CD14-positive monocyte (primary cell): ENCODE measurements around the gene DOK6. TPM values are rescaled to one million over a fixed set of nuclear protein-coding genes. Genes with fewer than 3 reads are reported as not detected.

Experiments
- DNase-seq, 3 donors: peaks; one replicate each; pipeline ENCODE4 v3.0.0-alpha.2; 2011 to 2022
- H2AFZ ChIP-seq: 2 replicates; pipeline ENCODE4 v1.6.0; 2012; ENCODE audit warnings: mild to moderate bottlenecking, low read depth, low read length, inconsistent platforms; ENCODE audit not compliant: insufficient read depth, poor library complexity, severe bottlenecking
- H3K27ac ChIP-seq, 2 donors: 1 replicate in 1 of 2; 2 replicates in 1 of 2; pipeline ENCODE4 v1.5.1; 2012 to 2013; ENCODE audit warnings: low read length in 2 of 2, control low read depth in 1 of 2, inconsistent platforms in 1 of 2, low read depth in 1 of 2, mild to moderate bottlenecking in 1 of 2
- H3K27me3 ChIP-seq, 2 donors: one replicate each; pipeline versions ENCODE4 v1.6.0 to v1.6.1; 2011 to 2013; ENCODE audit warnings: low read length in 2 of 2; ENCODE audit not compliant: control insufficient read depth in 2 of 2, insufficient read depth in 2 of 2
- H3K36me3 ChIP-seq, 2 donors: replicated peaks in 1 of 2; 1 replicate in 1 of 2; 2 replicates in 1 of 2; pipeline versions ENCODE4 v1.5.1 to v1.6.1; 2012 to 2013; ENCODE audit warnings: low read length in 2 of 2, control low read depth in 1 of 2, inconsistent platforms in 1 of 2, mild to moderate bottlenecking in 1 of 2; ENCODE audit not compliant: insufficient read depth in 2 of 2, control insufficient read depth in 1 of 2
- H3K4me1 ChIP-seq, 2 donors: 1 replicate in 1 of 2; 2 replicates in 1 of 2; pipeline versions ENCODE4 v1.5.1 to v1.6.1; 2012 to 2013; ENCODE audit warnings: low read length in 2 of 2, control low read depth in 1 of 2, inconsistent platforms in 1 of 2, mild to moderate bottlenecking in 1 of 2, moderate library complexity in 1 of 2; ENCODE audit not compliant: insufficient read depth in 2 of 2, control insufficient read depth in 1 of 2
- H3K4me2 ChIP-seq: replicated peaks from 2 replicates; pipeline ENCODE3; 2012; ENCODE audit warnings: low read length, moderate library complexity, mild to moderate bottlenecking; ENCODE audit not compliant: poor library complexity, severe bottlenecking; ENCODE audit errors: extremely low read depth
- H3K4me3 ChIP-seq, 3 experiments: fragments of 200-600 bp in 1 of 3; sonication (generic) in 1 of 3; replicated peaks in 1 of 3; 1 replicate in 2 of 3; 2 replicates in 1 of 3; pipeline ENCODE4 v1.5.1; 2011 to 2013; ENCODE audit warnings: low read length in 3 of 3, mild to moderate bottlenecking in 3 of 3, control low read depth in 2 of 3, low read depth in 2 of 3, inconsistent platforms in 1 of 3, moderate library complexity in 1 of 3
- H3K79me2 ChIP-seq: 2 replicates; pipeline ENCODE4 v1.6.0; 2012; ENCODE audit warnings: mild to moderate bottlenecking, control low read depth, inconsistent platforms, low read length, moderate library complexity; ENCODE audit not compliant: insufficient read depth
- H3K9ac ChIP-seq: 2 replicates; pipeline ENCODE4 v1.6.0; 2017; ENCODE audit warnings: low read length, mild to moderate bottlenecking; ENCODE audit not compliant: insufficient read depth, poor library complexity, severe bottlenecking
- H3K9me3 ChIP-seq, 2 donors: replicated peaks in 1 of 2; 1 replicate in 1 of 2; 2 replicates in 1 of 2; pipeline versions ENCODE4 v1.5.1 to v1.6.1; 2012 to 2013; ENCODE audit warnings: low read length in 2 of 2, control low read depth in 1 of 2; ENCODE audit not compliant: control insufficient read depth in 1 of 2, insufficient read depth in 1 of 2
- H4K20me1 ChIP-seq: 2 replicates; pipeline ENCODE4 v1.6.0; 2012; ENCODE audit warnings: mild to moderate bottlenecking, low read length, control low read depth, moderate library complexity; ENCODE audit not compliant: insufficient read depth
- H3K27ac Mint-ChIP-seq, 7 donors: one replicate each; pipeline ENCODE4 v1.8.0; 2020; ENCODE audit warnings: mild to moderate bottlenecking in 7 of 7, mixed read lengths in 7 of 7, moderate library complexity in 6 of 7, inconsistent platforms in 2 of 7
- H3K27me3 Mint-ChIP-seq, 3 donors: one replicate each; pipeline ENCODE4 v1.8.0; 2021 to 2022; ENCODE audit warnings: low read depth in 3 of 3, mild to moderate bottlenecking in 3 of 3, mixed read lengths in 3 of 3, moderate library complexity in 3 of 3, inconsistent platforms in 1 of 3
- H3K36me3 Mint-ChIP-seq, 2 donors: one replicate each; pipeline ENCODE4 v1.8.0; 2020; ENCODE audit warnings: mixed read lengths in 2 of 2, inconsistent platforms in 1 of 2, mild to moderate bottlenecking in 1 of 2
- H3K4me1 Mint-ChIP-seq: one replicate; pipeline ENCODE4 v1.8.0; 2020; ENCODE audit warnings: mild to moderate bottlenecking, mixed read lengths
- H3K4me3 Mint-ChIP-seq, 2 donors: one replicate each; pipeline ENCODE4 v1.8.0; 2020; ENCODE audit warnings: mild to moderate bottlenecking in 2 of 2, mixed read lengths in 2 of 2, moderate library complexity in 1 of 2
- H3K9me3 Mint-ChIP-seq, 7 donors: one replicate each; pipeline ENCODE4 v1.8.0; 2020 to 2022; ENCODE audit warnings: mixed read lengths in 7 of 7, mild to moderate bottlenecking in 6 of 7, moderate library complexity in 6 of 7, inconsistent platforms in 2 of 7
- WGBS: methylation state at CpG from one replicate; pipeline ENCODE4 v1.1.5; 2013; ENCODE audit warnings: missing lambda C conversion rate; ENCODE audit not compliant: insufficient coverage; 5-methylcytosine and 5-hydroxymethylcytosine counted together
- intact Hi-C, 2 donors: fragments of 100-400 bp; cut with micrococcal nuclease; formaldehyde crosslinking; loops; one replicate each; pipeline versions ENCODE4 v1.15.0 to v1.15.1; 2023
- polyA plus RNA-seq, 3 donors: library from polyadenylated mRNA; depleted of rRNA in 1 of 3; unstranded in 2 of 3; stranded (reverse) in 1 of 3; fragments of 300-500 nt in 2 of 3; fragments of >200 nt in 1 of 3; fragmentation: Illumina TruSeq in 2 of 3; gene quantifications; 1 replicate in 2 of 3; 2 replicates in 1 of 3; pipeline ENCODE4 v1.2.3, GENCODE V29; 2012 to 2021
- TF ChIP-seq, protein P1 (sequence below): fragments of 200-600 bp; IDR thresholded peaks from one replicate; pipeline ENCODE4 v1.8.0; 2022; ENCODE audit warnings: antibody characterized with exemption, mild to moderate bottlenecking

DOK6 gene
- polyA plus RNA-seq, 3 donors = not detected

DNA sequence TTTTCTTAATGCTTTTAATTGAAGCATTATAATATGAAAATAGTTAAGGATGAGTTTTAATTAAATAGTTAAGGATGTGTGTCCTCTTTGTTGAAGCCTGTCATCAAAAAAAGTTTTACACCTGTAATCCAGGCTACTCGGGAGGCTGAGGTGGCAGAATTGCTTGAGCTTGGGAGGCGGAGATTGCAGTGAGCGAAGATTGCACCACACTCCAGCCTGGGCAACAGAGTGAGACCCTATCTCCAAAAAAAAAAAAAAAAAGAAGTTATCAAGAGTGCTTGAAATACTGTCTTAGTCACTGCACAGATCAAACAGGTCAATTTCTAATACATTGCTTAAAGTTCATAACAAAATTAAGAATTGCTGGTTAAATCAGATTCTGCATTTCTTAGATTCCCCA, 353.4 kb downstream of the DOK6 start:
- no peak overlapping the region for H2AFZ ChIP-seq
- intact Hi-C loops = no loop called here
- no peak overlapping the region for H3K27ac Mint-ChIP-seq
- DNase-seq = no peak
- peaks cover 5 to 6% of the 10 kb centered on the region in 2 donors for H3K9me3 ChIP-seq
- H3K4me3 Mint-ChIP-seq = no peak overlapping the region
- no peaks in the 10 kb centered on the region for H4K20me1 ChIP-seq
- H3K4me2 ChIP-seq = no peak overlapping the region
- H3K27me3 Mint-ChIP-seq = peaks cover 1 to 2% (median 2%) of the 10 kb centered on the region in 3 donors
- no peaks in the 10 kb centered on the region for H3K4me1 Mint-ChIP-seq
- H3K27me3 ChIP-seq = no peaks in the 10 kb centered on the region
- no peaks in the 10 kb centered on the region for H3K79me2 ChIP-seq
- H3K36me3 Mint-ChIP-seq = no peaks in the 10 kb centered on the region
- no peaks in the 10 kb centered on the region for H3K36me3 ChIP-seq
- TF ChIP-seq, protein P1, sequence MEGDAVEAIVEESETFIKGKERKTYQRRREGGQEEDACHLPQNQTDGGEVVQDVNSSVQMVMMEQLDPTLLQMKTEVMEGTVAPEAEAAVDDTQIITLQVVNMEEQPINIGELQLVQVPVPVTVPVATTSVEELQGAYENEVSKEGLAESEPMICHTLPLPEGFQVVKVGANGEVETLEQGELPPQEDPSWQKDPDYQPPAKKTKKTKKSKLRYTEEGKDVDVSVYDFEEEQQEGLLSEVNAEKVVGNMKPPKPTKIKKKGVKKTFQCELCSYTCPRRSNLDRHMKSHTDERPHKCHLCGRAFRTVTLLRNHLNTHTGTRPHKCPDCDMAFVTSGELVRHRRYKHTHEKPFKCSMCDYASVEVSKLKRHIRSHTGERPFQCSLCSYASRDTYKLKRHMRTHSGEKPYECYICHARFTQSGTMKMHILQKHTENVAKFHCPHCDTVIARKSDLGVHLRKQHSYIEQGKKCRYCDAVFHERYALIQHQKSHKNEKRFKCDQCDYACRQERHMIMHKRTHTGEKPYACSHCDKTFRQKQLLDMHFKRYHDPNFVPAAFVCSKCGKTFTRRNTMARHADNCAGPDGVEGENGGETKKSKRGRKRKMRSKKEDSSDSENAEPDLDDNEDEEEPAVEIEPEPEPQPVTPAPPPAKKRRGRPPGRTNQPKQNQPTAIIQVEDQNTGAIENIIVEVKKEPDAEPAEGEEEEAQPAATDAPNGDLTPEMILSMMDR = no peak
- no peak overlapping the region for H3K9ac ChIP-seq
- H3K9me3 Mint-ChIP-seq = peaks cover 0 to 7% (median 3%) of the 10 kb centered on the region in 7 donors
- H3K4me1 ChIP-seq = no peaks in the 10 kb centered on the region
- H3K27ac ChIP-seq = no peak overlapping the region
- WGBS = 100% methylated on average over 1 of the region's 3 CpGs
- no peak overlapping the region for H3K4me3 ChIP-seq

DNA sequence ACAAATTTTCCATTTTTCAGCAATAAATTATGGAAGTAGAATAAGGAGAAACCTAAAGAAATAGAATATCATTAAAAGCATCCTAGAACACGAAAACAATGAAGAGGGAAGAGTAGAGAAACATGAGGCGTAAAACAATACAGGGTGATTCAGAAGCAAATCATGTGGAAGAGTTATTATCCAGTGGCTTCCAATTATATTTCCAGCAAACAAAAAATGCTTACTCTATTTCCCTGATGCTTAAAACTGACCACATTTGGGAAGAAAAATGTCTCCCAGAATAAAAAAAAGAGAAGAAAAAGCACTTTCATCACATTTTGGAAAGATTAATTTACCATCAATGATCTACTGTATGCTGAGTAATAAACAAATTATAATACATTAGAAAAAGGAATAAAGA, 354.4 kb downstream of the DOK6 start:
- H3K4me1 ChIP-seq = no peaks in the 10 kb centered on the region
- H3K27ac ChIP-seq = no peak overlapping the region
- TF ChIP-seq, protein P1 = no peak
- no peaks in the 10 kb centered on the region for H3K36me3 ChIP-seq
- no peaks in the 10 kb centered on the region for H3K79me2 ChIP-seq
- no peaks in the 10 kb centered on the region for H4K20me1 ChIP-seq
- H3K9me3 ChIP-seq = peaks cover 5 to 6% of the 10 kb centered on the region in 2 donors
- H3K4me3 ChIP-seq = no peak overlapping the region
- Mint-ChIP-seq H3K27me3 (peaks cover 0 to 2% (median 2%) of the 10 kb centered on the region in 3 donors), H3K4me3 (no peak overlapping the region), H3K27ac (no peak overlapping the region), H3K4me1 (no peaks in the 10 kb centered on the region), H3K9me3 (peaks cover 0 to 5% (median 3%) of the 10 kb centered on the region in 7 donors), H3K36me3 (no peaks in the 10 kb centered on the region)
- H3K9ac ChIP-seq = no peak overlapping the region
- H2AFZ ChIP-seq = no peak overlapping the region
- no CpG with 5 or more reads among the region's 2 CpGs for WGBS
- no peak for DNase-seq
- no peak overlapping the region for H3K4me2 ChIP-seq
- intact Hi-C loops = no loop called here
- H3K27me3 ChIP-seq = no peaks in the 10 kb centered on the region
